Transverse colon (tissue), 4 donors: ENCODE measurements around the gene MGLL.

Experiments
- CTCF ChIP-seq, 5 experiments: fragments of 200-600 bp in 3 of 5; fragments of 450-650 bp in 2 of 5; sonication (generic) in 3 of 5; IDR thresholded peaks; 1 replicate in 2 of 5; 2 replicates in 3 of 5; pipeline ENCODE4 v1.5.1; 2016 to 2017; ENCODE audit warnings: antibody characterized with exemption in 5 of 5, inconsistent platforms in 3 of 5, mild to moderate bottlenecking in 2 of 5, moderate library complexity in 1 of 5
- EP300 ChIP-seq: sonication (generic); formaldehyde crosslinking; IDR thresholded peaks from one replicate; pipeline ENCODE4 v1.6.1; 2017; ENCODE audit warnings: antibody characterized with exemption, low read depth
- POLR2A ChIP-seq: fragments of 450-650 bp; IDR thresholded peaks from one replicate; pipeline ENCODE4 v1.6.1; 2016; ENCODE audit warnings: antibody characterized with exemption, mild to moderate bottlenecking, moderate library complexity
- POLR2AphosphoS5 ChIP-seq, 3 donors: sonication (generic); formaldehyde crosslinking; IDR thresholded peaks; one replicate each; pipeline ENCODE4 v1.6.1; 2016; ENCODE audit warnings: antibody characterized with exemption in 3 of 3

- TF ChIP-seq EP300 (no peak), CTCF (IDR thresholded peaks at IDR 0.05) (no peak), POLR2A (no peak), POLR2AphosphoS5 (IDR thresholded peaks at IDR 0.05) (no peak)
Measured at GRCh38 chr3:127692501-127693335, 129.6 kb downstream of the MGLL start.
